WTC11 (cell line): ENCODE measurements around the gene AKAP1. TPM values are rescaled to one million over a fixed set of nuclear protein-coding genes. Genes with fewer than 3 reads are reported as not detected.

Experiments
- ATAC-seq: fragments of 200-7000 bp; cut with Tn5 transposase; 2 replicates; pipeline ENCODE4 v1.10.0; 2021; ENCODE audit warnings: mild to moderate bottlenecking, moderate library complexity
- CTCF ChIA-PET: fragments of 300-600 bp; sonication (Branson Sonifier 250); formaldehyde crosslinking; loops from one replicate; lab custom pipeline; 2021; ENCODE audit warnings: antibody characterized with exemption; lab: Charles Lee
- POLR2A ChIA-PET: fragments of 350-600 bp; sonication (Branson Sonifier 250); formaldehyde crosslinking; loops from one replicate; lab custom pipeline; 2021; ENCODE audit warnings: antibody characterized with exemption; lab: Charles Lee
- DNase-seq: peaks from one replicate; pipeline ENCODE4 v3.0.0; 2021; ENCODE audit warnings: low spot score
- H3K27ac Mint-ChIP-seq: 2 replicates; pipeline ENCODE4 v1.8.0; 2021; ENCODE audit warnings: mixed read lengths
- H3K27me3 Mint-ChIP-seq: 2 replicates; pipeline ENCODE4 v1.8.0; 2021; ENCODE audit warnings: low read depth, mild to moderate bottlenecking, moderate library complexity, mixed read lengths
- H3K36me3 Mint-ChIP-seq: 2 replicates; pipeline ENCODE4 v1.8.0; 2021; ENCODE audit warnings: mixed read lengths
- H3K4me1 Mint-ChIP-seq: 2 replicates; pipeline ENCODE4 v1.8.0; 2022; ENCODE audit warnings: mixed read lengths
- H3K4me3 Mint-ChIP-seq: 2 replicates; pipeline ENCODE4 v1.8.0; 2021; ENCODE audit warnings: mild to moderate bottlenecking, moderate library complexity, mixed read lengths
- H3K9me3 Mint-ChIP-seq: 2 replicates; pipeline ENCODE4 v1.8.0; 2021; ENCODE audit warnings: mixed read lengths
- IRF2 ChIP-seq: sonication (generic); formaldehyde crosslinking; IDR thresholded peaks from 2 replicates; pipeline ENCODE4 v1.8.0; 2022; ENCODE audit warnings: low read depth, missing genetic modification reagents, borderline replicate concordance
- MXD4 ChIP-seq: fragments of 250-450 bp; sonication (Bioruptor Pico); IDR thresholded peaks from 2 replicates; pipeline ENCODE4 v1.8.0; 2021; ENCODE audit warnings: mild to moderate bottlenecking, moderate library complexity, borderline replicate concordance
- NFATC4 ChIP-seq: fragments of 250-450 bp; sonication (Bioruptor Pico); IDR thresholded peaks from 2 replicates; pipeline ENCODE4 v1.9.0; 2021; ENCODE audit warnings: mild to moderate bottlenecking
- RORB ChIP-seq: fragments of 250-450 bp; sonication (Bioruptor Pico); IDR thresholded peaks from 2 replicates; pipeline ENCODE4 v1.9.0; 2021; ENCODE audit warnings: mild to moderate bottlenecking
- SOX15 ChIP-seq: fragments of 250-450 bp; sonication (Bioruptor Pico); IDR thresholded peaks from 2 replicates; pipeline ENCODE4 v1.9.0; 2021; ENCODE audit warnings: mild to moderate bottlenecking
- TEAD1 ChIP-seq: sonication (generic); formaldehyde crosslinking; IDR thresholded peaks from 2 replicates; pipeline ENCODE4 v1.8.0; 2022; ENCODE audit warnings: mild to moderate bottlenecking, missing genetic modification reagents
- ZNF121 ChIP-seq: sonication (generic); formaldehyde crosslinking; IDR thresholded peaks from 2 replicates; pipeline ENCODE4 v1.8.0; 2023; ENCODE audit warnings: missing genetic modification reagents
- ZNF281 ChIP-seq: sonication (generic); formaldehyde crosslinking; IDR thresholded peaks from 2 replicates; pipeline ENCODE4 v1.8.0; 2023; ENCODE audit warnings: mild to moderate bottlenecking, missing genetic modification reagents
- ZNF396 ChIP-seq: fragments of 250-450 bp; sonication (Bioruptor Pico); IDR thresholded peaks from 2 replicates; pipeline ENCODE4 v1.8.0; 2021; ENCODE audit warnings: mild to moderate bottlenecking, moderate library complexity, borderline replicate concordance
- ZNF416 ChIP-seq: fragments of 250-450 bp; sonication (Bioruptor Pico); IDR thresholded peaks from 2 replicates; pipeline ENCODE4 v1.9.0; 2021; ENCODE audit warnings: mild to moderate bottlenecking, inconsistent platforms
- ZNF512 ChIP-seq: sonication (generic); formaldehyde crosslinking; IDR thresholded peaks from 2 replicates; pipeline ENCODE4 v1.8.1; 2022; ENCODE audit warnings: missing genetic modification reagents, borderline replicate concordance
- total RNA-seq: library from RNA; stranded (reverse); gene quantifications from 3 replicates; pipeline ENCODE4 v1.2.3, GENCODE V29; 2021
- TF ChIP-seq, protein P1 (sequence below): sonication (generic); formaldehyde crosslinking; IDR thresholded peaks from 2 replicates; pipeline ENCODE4 v1.8.1; 2022; ENCODE audit warnings: low read depth, mild to moderate bottlenecking, moderate library complexity, missing genetic modification reagents, borderline replicate concordance
- TF ChIP-seq, protein P2 (sequence below): fragments of 250-450 bp; sonication (Bioruptor Pico); IDR thresholded peaks from 2 replicates; pipeline ENCODE4 v1.9.0; 2021; ENCODE audit warnings: mild to moderate bottlenecking, borderline replicate concordance
- TF ChIP-seq, protein P3 (sequence below): sonication (generic); formaldehyde crosslinking; IDR thresholded peaks from 2 replicates; pipeline ENCODE4 v1.8.1; 2022; ENCODE audit warnings: mild to moderate bottlenecking, moderate library complexity, missing genetic modification reagents
- TF ChIP-seq, protein P4 (sequence below): sonication (generic); formaldehyde crosslinking; IDR thresholded peaks from 2 replicates; pipeline ENCODE4 v1.8.0; 2022; ENCODE audit warnings: mild to moderate bottlenecking, missing genetic modification reagents
- TF ChIP-seq, protein P5 (sequence below): sonication (generic); formaldehyde crosslinking; IDR thresholded peaks from 2 replicates; pipeline ENCODE4 v1.8.0; 2023; ENCODE audit warnings: missing genetic modification reagents, mild to moderate bottlenecking, borderline replicate concordance

AKAP1 gene
- total RNA-seq, 1 experiment from 2014 or later: 74.5 TPM

DNA sequence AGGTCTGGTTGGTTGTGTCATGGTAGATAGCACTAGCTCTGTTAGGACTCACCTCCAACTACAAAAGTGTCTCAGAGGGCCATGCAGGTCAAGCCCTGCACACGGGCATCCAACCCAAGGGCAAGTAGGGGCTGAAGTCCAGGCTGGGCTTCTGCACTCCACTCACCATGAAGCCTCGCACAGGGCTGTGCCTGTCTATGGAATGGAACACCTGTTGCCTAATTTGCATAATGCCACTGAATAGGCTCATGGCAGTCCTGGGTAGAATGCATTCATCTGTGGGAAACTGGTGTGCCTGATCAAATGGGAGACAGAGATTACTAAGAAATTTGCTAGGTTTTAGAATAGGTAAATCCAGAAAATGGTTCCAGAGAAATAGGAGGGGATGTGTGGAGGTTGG lies 8.0 kb upstream of the AKAP1 start:
- no peak for ATAC-seq
- ChIA-PET POLR2A (no interaction called here), CTCF (no interaction called here)
- H3K36me3 Mint-ChIP-seq: no peaks in the 10 kb centered on the region
- H3K27ac Mint-ChIP-seq: no peak overlapping the region
- peaks cover 41% of the 10 kb centered on the region for H3K4me1 Mint-ChIP-seq
- no peak overlapping the region for H3K4me3 Mint-ChIP-seq
- no peak for DNase-seq
- TF ChIP-seq SOX15 (CRISPR knock-in tag): no peak
- no peak for TF ChIP-seq RORB (CRISPR knock-in tag)
- no peak for TF ChIP-seq ZNF121 (CRISPR knock-in tag)
- TF ChIP-seq ZNF396 (CRISPR knock-in tag): no peak
- no peak for TF ChIP-seq MXD4 (CRISPR knock-in tag)
- no peak for TF ChIP-seq ZNF281
- TF ChIP-seq NFATC4: no peak
- TF ChIP-seq, protein P1, sequence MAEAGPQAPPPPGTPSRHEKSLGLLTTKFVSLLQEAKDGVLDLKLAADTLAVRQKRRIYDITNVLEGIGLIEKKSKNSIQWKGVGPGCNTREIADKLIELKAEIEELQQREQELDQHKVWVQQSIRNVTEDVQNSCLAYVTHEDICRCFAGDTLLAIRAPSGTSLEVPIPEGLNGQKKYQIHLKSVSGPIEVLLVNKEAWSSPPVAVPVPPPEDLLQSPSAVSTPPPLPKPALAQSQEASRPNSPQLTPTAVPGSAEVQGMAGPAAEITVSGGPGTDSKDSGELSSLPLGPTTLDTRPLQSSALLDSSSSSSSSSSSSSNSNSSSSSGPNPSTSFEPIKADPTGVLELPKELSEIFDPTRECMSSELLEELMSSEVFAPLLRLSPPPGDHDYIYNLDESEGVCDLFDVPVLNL (CRISPR knock-in tag): no peak
- no peak for TF ChIP-seq ZNF512 (CRISPR knock-in tag)
- TF ChIP-seq IRF2: no peak
- TF ChIP-seq, protein P2, sequence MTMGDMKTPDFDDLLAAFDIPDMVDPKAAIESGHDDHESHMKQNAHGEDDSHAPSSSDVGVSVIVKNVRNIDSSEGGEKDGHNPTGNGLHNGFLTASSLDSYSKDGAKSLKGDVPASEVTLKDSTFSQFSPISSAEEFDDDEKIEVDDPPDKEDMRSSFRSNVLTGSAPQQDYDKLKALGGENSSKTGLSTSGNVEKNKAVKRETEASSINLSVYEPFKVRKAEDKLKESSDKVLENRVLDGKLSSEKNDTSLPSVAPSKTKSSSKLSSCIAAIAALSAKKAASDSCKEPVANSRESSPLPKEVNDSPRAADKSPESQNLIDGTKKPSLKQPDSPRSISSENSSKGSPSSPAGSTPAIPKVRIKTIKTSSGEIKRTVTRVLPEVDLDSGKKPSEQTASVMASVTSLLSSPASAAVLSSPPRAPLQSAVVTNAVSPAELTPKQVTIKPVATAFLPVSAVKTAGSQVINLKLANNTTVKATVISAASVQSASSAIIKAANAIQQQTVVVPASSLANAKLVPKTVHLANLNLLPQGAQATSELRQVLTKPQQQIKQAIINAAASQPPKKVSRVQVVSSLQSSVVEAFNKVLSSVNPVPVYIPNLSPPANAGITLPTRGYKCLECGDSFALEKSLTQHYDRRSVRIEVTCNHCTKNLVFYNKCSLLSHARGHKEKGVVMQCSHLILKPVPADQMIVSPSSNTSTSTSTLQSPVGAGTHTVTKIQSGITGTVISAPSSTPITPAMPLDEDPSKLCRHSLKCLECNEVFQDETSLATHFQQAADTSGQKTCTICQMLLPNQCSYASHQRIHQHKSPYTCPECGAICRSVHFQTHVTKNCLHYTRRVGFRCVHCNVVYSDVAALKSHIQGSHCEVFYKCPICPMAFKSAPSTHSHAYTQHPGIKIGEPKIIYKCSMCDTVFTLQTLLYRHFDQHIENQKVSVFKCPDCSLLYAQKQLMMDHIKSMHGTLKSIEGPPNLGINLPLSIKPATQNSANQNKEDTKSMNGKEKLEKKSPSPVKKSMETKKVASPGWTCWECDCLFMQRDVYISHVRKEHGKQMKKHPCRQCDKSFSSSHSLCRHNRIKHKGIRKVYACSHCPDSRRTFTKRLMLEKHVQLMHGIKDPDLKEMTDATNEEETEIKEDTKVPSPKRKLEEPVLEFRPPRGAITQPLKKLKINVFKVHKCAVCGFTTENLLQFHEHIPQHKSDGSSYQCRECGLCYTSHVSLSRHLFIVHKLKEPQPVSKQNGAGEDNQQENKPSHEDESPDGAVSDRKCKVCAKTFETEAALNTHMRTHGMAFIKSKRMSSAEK (CRISPR knock-in tag): no peak
- TF ChIP-seq TEAD1: no peak
- no peak for TF ChIP-seq ZNF416 (CRISPR knock-in tag)
- TF ChIP-seq, protein P3, sequence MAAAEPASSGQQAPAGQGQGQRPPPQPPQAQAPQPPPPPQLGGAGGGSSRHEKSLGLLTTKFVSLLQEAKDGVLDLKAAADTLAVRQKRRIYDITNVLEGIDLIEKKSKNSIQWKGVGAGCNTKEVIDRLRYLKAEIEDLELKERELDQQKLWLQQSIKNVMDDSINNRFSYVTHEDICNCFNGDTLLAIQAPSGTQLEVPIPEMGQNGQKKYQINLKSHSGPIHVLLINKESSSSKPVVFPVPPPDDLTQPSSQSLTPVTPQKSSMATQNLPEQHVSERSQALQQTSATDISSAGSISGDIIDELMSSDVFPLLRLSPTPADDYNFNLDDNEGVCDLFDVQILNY (CRISPR knock-in tag): no peak
- TF ChIP-seq, protein P4, sequence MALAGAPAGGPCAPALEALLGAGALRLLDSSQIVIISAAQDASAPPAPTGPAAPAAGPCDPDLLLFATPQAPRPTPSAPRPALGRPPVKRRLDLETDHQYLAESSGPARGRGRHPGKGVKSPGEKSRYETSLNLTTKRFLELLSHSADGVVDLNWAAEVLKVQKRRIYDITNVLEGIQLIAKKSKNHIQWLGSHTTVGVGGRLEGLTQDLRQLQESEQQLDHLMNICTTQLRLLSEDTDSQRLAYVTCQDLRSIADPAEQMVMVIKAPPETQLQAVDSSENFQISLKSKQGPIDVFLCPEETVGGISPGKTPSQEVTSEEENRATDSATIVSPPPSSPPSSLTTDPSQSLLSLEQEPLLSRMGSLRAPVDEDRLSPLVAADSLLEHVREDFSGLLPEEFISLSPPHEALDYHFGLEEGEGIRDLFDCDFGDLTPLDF (CRISPR knock-in tag): no peak
- TF ChIP-seq, protein P5, sequence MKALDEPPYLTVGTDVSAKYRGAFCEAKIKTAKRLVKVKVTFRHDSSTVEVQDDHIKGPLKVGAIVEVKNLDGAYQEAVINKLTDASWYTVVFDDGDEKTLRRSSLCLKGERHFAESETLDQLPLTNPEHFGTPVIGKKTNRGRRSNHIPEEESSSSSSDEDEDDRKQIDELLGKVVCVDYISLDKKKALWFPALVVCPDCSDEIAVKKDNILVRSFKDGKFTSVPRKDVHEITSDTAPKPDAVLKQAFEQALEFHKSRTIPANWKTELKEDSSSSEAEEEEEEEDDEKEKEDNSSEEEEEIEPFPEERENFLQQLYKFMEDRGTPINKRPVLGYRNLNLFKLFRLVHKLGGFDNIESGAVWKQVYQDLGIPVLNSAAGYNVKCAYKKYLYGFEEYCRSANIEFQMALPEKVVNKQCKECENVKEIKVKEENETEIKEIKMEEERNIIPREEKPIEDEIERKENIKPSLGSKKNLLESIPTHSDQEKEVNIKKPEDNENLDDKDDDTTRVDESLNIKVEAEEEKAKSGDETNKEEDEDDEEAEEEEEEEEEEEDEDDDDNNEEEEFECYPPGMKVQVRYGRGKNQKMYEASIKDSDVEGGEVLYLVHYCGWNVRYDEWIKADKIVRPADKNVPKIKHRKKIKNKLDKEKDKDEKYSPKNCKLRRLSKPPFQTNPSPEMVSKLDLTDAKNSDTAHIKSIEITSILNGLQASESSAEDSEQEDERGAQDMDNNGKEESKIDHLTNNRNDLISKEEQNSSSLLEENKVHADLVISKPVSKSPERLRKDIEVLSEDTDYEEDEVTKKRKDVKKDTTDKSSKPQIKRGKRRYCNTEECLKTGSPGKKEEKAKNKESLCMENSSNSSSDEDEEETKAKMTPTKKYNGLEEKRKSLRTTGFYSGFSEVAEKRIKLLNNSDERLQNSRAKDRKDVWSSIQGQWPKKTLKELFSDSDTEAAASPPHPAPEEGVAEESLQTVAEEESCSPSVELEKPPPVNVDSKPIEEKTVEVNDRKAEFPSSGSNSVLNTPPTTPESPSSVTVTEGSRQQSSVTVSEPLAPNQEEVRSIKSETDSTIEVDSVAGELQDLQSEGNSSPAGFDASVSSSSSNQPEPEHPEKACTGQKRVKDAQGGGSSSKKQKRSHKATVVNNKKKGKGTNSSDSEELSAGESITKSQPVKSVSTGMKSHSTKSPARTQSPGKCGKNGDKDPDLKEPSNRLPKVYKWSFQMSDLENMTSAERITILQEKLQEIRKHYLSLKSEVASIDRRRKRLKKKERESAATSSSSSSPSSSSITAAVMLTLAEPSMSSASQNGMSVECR: no peak
- no peaks in the 10 kb centered on the region for H3K9me3 Mint-ChIP-seq
- no peaks in the 10 kb centered on the region for H3K27me3 Mint-ChIP-seq
